ENCODE measurements around the gene ATE1.

DNA sequence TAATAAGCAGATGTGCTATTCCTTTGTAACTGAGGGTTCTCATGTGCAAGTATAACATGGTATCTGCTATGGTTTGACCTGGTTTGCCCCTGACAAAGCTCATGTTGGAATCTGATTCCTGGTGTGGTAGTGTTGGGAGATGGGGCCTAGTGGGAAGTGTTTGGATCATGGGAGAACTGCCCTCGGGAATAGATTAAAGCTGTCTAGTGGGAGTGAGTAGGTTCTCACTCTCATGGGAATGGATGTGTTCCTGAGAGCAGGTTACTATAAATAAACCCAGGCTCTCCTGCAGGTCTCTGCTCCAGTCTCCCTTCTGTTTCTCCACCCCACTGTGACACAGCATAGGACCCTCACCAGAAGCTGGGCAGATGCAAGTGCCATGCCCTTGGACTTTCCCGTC, 97.7 kb downstream of the ATE1 start:
- no peak for TF ChIP-seq CTCF (IDR thresholded peaks at IDR 0.05)
- TF ChIP-seq EZH2 (IDR thresholded peaks at IDR 0.05; ENCODE audit: borderline replicate concordance, insufficient read depth, low read depth, low read length, poor library complexity, severe bottlenecking), result no peak

All from B cell (primary cell).